Dermis microvascular lymphatic vessel endothelial cell (primary cell): ENCODE measurements around the gene UNC80. TPM values are rescaled to one million over a fixed set of nuclear protein-coding genes. Genes with fewer than 3 reads are reported as not detected.

Source experiments
- DNase-seq, 2 donors: peaks; one replicate each; pipeline versions ENCODE4 v3.0.0 to v3.0.0-alpha.2; 2010; ENCODE audit warnings: low read depth in 2 of 2
- total RNA-seq: library from RNA; depleted of rRNA; stranded (reverse); fragments of >200 nt; gene quantifications from 2 replicates; pipeline ENCODE4 v1.2.1, GENCODE V29; 2014

UNC80 gene
- total RNA-seq, 1 donor from 2014 or later, result 0.39 TPM

DNA sequence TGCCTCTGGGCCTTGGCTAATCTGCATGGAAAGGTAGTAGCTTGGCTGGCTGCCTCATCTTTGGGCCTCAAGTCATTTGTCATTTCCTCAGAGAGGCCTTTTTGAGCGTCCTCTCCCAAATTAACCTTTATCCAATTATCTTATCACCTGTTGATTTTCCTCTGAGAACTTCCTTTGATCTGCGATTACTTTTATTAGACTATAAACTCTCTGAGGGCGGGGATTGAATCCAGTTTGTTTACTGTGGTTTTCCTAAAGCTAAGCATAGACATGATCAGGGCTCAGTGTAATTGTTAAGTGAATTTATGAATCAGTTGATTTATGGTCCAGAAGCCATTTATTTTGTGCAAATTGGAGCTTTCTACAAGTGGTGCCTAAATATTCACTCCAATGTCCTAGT, 238.3 kb downstream of the UNC80 start:
- DNase-seq, result no peak

DNA sequence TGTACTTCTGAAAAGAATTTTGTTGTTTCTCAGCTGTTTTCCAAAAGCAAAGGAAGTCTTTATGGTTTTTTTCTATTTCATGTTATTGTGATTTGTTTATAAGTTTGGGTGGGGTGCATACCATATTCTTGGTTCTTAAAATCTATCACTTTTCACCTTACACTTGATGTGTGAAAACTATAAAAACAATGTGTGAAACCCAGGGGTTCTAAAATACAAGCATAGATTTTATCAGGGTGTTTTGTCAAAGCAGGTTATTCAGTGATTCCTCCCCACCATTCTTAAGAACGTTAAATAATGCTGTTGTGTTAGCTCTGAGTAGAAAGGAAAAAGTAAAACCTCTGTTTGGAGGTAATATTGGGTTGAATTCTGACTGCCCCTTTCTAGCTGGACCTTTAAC, 248.5 kb downstream of the UNC80 start:
- DNase-seq, result no peak

- no peak for DNase-seq
Measured at GRCh38 chr2:210022824-210023223, 251.2 kb downstream of the UNC80 start.

DNA sequence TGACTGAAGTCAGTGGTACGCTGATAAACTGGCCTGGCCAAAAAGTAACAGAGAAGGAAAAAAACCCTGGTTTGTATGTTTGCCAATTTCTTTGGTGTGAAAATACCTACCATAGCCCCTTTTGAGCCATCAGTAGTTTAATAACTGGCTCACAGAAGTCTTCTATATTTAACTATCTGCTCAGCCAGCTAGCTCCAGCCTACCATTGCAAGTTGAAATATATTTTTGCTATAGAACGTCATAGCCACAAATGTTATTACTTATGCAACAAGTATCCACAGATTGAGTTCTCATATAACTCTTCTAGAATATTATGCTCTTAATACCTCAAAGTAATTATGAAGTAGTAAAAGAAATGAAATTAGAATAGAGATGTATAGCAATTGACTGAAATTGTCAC, 256.0 kb downstream of the UNC80 start:
- no peak for DNase-seq

DNA sequence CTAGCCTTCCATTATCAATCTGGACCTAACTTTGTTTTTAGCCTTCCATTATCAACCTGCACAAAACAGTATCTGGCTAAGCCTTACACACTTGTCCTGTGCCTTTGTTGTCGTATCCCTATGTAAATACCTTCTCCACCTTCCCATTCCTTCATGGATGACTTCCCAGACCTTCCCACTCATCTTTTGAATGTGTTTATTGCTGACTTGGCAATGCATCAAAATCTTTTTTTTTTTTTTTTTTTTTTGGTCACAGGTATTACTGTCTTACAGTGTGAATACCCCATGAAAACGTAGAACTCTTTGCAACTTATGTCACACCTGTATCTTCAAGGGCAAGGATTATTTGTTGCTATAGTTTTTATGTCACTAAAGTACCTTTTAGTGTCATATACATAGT, 256.5 kb downstream of the UNC80 start:
- no peak for DNase-seq

DNA sequence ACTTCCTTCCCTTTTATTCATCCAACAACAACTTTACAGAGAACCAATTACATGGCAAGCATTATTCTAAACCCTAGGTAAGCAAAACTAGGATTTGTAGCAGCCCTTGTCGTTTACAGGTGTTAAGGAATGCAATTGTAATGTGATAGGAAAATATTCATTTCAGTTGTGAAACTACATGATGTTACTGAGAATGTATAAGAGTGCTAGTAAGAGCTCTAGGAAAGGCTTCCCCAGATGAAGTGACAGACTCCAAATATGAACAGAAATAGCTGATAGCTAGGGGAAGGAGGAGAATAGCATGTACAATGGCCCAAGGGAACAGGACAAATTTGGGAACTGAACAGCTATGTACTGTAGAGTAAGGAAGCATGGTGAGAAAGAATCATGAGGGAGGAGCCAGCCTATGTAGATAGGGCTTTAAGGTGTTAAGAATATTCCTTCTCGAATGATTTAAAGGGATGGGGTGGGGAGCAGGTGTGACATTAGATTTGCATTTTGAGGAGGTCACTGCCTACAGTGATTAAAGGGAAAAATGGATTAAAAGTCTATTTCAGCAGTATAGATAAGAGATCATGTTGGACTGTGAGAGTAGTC, 262.6 kb downstream of the UNC80 start:
- no peak for DNase-seq

DNA sequence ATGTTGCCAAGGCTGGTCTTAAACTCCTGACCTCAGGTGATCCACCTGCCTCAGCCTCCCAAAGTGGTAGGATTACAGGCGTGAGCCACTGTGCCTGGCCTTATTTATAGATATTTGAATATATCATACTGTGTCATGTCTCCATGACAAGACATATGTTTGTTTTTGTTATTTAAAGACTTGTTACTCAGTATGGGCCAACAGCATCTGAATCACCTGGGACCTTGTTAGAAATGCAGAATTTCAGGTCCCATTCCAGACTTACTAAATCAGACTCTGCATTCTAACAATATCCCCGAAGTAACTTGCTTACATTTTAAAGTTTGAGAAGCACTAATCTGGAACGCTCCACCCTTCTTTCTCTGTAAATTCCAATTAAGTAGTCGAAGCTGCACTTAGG, 264.0 kb downstream of the UNC80 start:
- no peak for DNase-seq

GRCh38 chr2:210038078-210038477, 266.4 kb downstream of the UNC80 start:
- no peak for DNase-seq

- DNase-seq, result no peak
Measured at GRCh38 chr2:210046851-210047500, 275.3 kb downstream of the UNC80 start.

Other genes with a start within 250 kb of the UNC80 start
- gene RPE, start 230.8 kb downstream of the UNC80 start, total RNA-seq, result 73.6 and 73.8 TPM in 2 replicates